Uterus (tissue), 4 donors: ENCODE data around the gene MLXIP. TPM values are rescaled to one million over a fixed set of nuclear protein-coding genes. Genes with fewer than 3 reads are reported as not detected.
A peak's percentile ranks its signal among the peaks of the same experiment; 100 is the strongest.

Experiments used
- DNase-seq, 2 donors: peaks; one replicate each; pipeline ENCODE4 v3.0.0-alpha.2; 2019 to 2020
- H3K27ac ChIP-seq, 2 donors: fragments of 200-600 bp; sonication (generic); 1 replicate in 1 of 2; 2 replicates in 1 of 2; pipeline ENCODE4 v1.5.1; 2016 to 2018
- H3K27me3 ChIP-seq, 2 donors: fragments of 200-600 bp; sonication (generic); one replicate each; pipeline ENCODE4 v1.5.1; 2018 to 2019; ENCODE audit warnings: control low read depth in 1 of 2
- H3K36me3 ChIP-seq, 2 donors: fragments of 200-600 bp; sonication (generic); one replicate each; pipeline ENCODE4 v1.5.1; 2019; ENCODE audit warnings: control low read depth in 1 of 2
- H3K4me1 ChIP-seq, 2 donors: fragments of 200-600 bp; sonication (generic); one replicate each; pipeline ENCODE4 v1.5.1; 2018 to 2019; ENCODE audit warnings: control low read depth in 1 of 2
- H3K4me3 ChIP-seq, 2 donors: fragments of 200-600 bp; sonication (generic); 1 replicate in 1 of 2; 2 replicates in 1 of 2; pipeline ENCODE4 v1.5.1; 2018 to 2019; ENCODE audit warnings: mild to moderate bottlenecking in 1 of 2
- H3K9me3 ChIP-seq, 2 donors: fragments of 200-600 bp; sonication (generic); one replicate each; pipeline ENCODE4 v1.5.1; 2019; ENCODE audit warnings: control low read depth in 1 of 2
- CTCF ChIP-seq, 4 experiments: fragments of 200-600 bp in 2 of 4; fragments of 450-650 bp in 2 of 4; sonication (generic) in 2 of 4; IDR thresholded peaks; one replicate each; pipeline ENCODE4 v1.5.1; 2016 to 2019; ENCODE audit warnings: antibody characterized with exemption in 4 of 4, mild to moderate bottlenecking in 2 of 4, moderate library complexity in 1 of 4
- POLR2A ChIP-seq, 2 donors: fragments of 450-650 bp; IDR thresholded peaks; one replicate each; pipeline ENCODE4 v1.6.1; 2016; ENCODE audit warnings: antibody characterized with exemption in 2 of 2, mild to moderate bottlenecking in 1 of 2, moderate library complexity in 1 of 2
- intact Hi-C: fragments of 100-400 bp; cut with DNase I; formaldehyde crosslinking; loops from one replicate; pipeline ENCODE4 v1.15.1; 2023; ENCODE audit warnings: low total_unique reads
- total RNA-seq, 4 donors: library from RNA; depleted of rRNA in 3 of 4; stranded (reverse); fragments of >200 nt in 3 of 4; gene quantifications; one replicate each; pipeline versions ENCODE4 v1.1.0 to v1.2.4, GENCODE V29; 2014 to 2023
- donor health status: DM: yes; HTN: yes; CAD: no.

Gene MLXIP
- total RNA-seq, 4 donors from 2014 or later, result 21.5 to 88.7 (median 24.7) TPM

DNA sequence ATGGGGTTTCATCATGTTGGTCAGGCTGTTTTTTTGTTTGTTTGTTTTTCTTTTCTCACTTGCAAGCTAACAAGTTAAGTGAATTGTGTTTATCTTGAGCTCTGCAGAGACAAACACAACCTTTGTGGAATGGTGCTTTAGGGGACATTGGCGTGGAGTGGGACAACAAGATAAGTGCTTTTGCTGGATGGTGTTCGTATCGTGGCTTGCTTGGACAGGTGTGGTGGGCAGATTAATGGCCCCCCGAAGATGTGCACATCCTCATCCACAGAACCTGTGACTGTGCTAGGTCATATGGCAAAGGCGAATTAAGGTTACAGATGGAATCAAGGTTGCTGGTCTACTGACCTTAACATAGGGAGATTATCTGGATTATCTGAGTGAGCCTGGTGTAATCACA lies 7.0 kb downstream of the MLXIP start:
- intact Hi-C loops, result no loop called here

DNA sequence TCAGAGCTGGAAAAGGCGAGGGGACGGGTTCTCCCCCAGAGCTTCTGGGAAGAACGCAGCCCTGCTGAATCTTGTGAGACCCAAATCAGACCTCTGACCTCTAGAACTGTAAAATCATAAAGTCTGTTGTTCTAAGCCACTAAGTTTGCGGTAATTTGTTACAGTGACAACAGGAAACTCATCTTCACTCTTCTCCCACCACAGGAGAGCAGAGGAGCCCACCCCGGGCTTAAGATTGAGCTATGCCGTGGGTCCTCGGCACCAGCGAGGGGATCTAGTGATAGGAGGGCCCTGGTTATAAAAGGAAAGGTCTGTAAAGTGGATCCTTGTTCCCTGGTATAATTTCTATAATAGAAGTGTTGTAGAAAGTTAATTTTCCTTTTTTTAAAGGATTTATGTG lies 7.6 kb downstream of the MLXIP start:
- H3K27me3 ChIP-seq, result no peaks in the 10 kb centered on the region
- intact Hi-C loops, result no loop called here
- H3K4me1 ChIP-seq, result peaks cover 16 to 18% of the 10 kb centered on the region in 2 donors
- no peaks in the 10 kb centered on the region for H3K36me3 ChIP-seq
- no peak for TF ChIP-seq POLR2A (IDR thresholded peaks at IDR 0.05)
- TF ChIP-seq CTCF (IDR thresholded peaks at IDR 0.05), result no peak
- no peak for DNase-seq
- H3K27ac ChIP-seq, result peak overlapping the region; percentile 28 to 52
- H3K4me3 ChIP-seq, result no peak overlapping the region
- H3K9me3 ChIP-seq, result no peaks in the 10 kb centered on the region

More for the DNA sequence above, 7.0 kb downstream of the MLXIP start:
- Histone ChIP-seq H3K27me3 (no peaks in the 10 kb centered on the region), H3K9me3 (no peaks in the 10 kb centered on the region), H3K36me3 (no peaks in the 10 kb centered on the region), H3K4me1 (peaks cover 14 to 20% of the 10 kb centered on the region in 2 donors), H3K27ac (no peak overlapping the region), H3K4me3 (no peak overlapping the region)
- TF ChIP-seq POLR2A (IDR thresholded peaks at IDR 0.05) (no peak), CTCF (IDR thresholded peaks at IDR 0.05) (no peak)
- no peak for DNase-seq

GRCh38 chr12:122086641-122087285 lies 8.2 kb downstream of the MLXIP start:
- Histone ChIP-seq H3K36me3 (no peaks in the 10 kb centered on the region), H3K9me3 (no peaks in the 10 kb centered on the region), H3K4me3 (no peak overlapping the region), H3K27ac (peak overlapping the region; percentile 52 to 70), H3K27me3 (no peaks in the 10 kb centered on the region), H3K4me1 (peaks cover 13 to 21% of the 10 kb centered on the region in 2 donors)
- DNase-seq, result no peak
- TF ChIP-seq POLR2A (IDR thresholded peaks at IDR 0.05) (no peak), CTCF (IDR thresholded peaks at IDR 0.05) (no peak)
- intact Hi-C loops, result no loop called here

GRCh38 chr12:122087431-122088178 lies 9.0 kb downstream of the MLXIP start:
- intact Hi-C loops, result no loop called here
- Histone ChIP-seq H3K36me3 (no peaks in the 10 kb centered on the region), H3K27me3 (no peaks in the 10 kb centered on the region), H3K4me1 (peaks cover 16% of the 10 kb centered on the region in 2 donors), H3K4me3 (no peak overlapping the region), H3K9me3 (no peaks in the 10 kb centered on the region), H3K27ac (peak overlapping the region; percentile 52 to 70)
- TF ChIP-seq CTCF (IDR thresholded peaks at IDR 0.05), result no peak
- TF ChIP-seq POLR2A (IDR thresholded peaks at IDR 0.05), result no peak
- DNase-seq, result no peak

- DNase-seq, result no peak
- no peaks in the 10 kb centered on the region for H3K9me3 ChIP-seq
- H3K4me1 ChIP-seq, result peaks cover 16 to 22% of the 10 kb centered on the region in 2 donors
- no peaks in the 10 kb centered on the region for H3K27me3 ChIP-seq
- H3K27ac ChIP-seq, result peak overlapping the region; percentile 52 to 70
- TF ChIP-seq POLR2A (IDR thresholded peaks at IDR 0.05) (no peak), CTCF (IDR thresholded peaks at IDR 0.05) (no peak)
- H3K36me3 ChIP-seq, result no peaks in the 10 kb centered on the region
- H3K4me3 ChIP-seq, result no peak overlapping the region
- intact Hi-C loops, result no loop called here
These were observed 9.7 kb downstream of the MLXIP start for GRCh38 chr12:122088179-122088810.
